Aorta (tissue), 5 donors: Measurements from ENCODE around the gene DLX6. TPM values are rescaled to one million over a fixed set of nuclear protein-coding genes. Genes with fewer than 3 reads are reported as not detected.
"Not testable (repeated sequence)": the region's sequence is repeated elsewhere in the genome, so short reads cannot be mapped to it uniquely, and the experiment has no call there.

Experiments used
- ATAC-seq: fragments of 200-7000 bp; cut with Tn5 transposase; one replicate; pipeline ENCODE4 v1.9.1; 2022; ENCODE audit warnings: moderate library complexity; ENCODE audit not compliant: low FRiP score
- DNase-seq, 2 donors: peaks; one replicate each; pipeline ENCODE4 v3.0.0-alpha.2; 2020
- H3K27ac ChIP-seq, 2 donors: one replicate each; pipeline ENCODE4 v1.5.1; 2013; ENCODE audit warnings: low read length in 2 of 2, mild to moderate bottlenecking in 2 of 2, moderate library complexity in 2 of 2, control low read depth in 1 of 2, inconsistent platforms in 1 of 2, low read depth in 1 of 2
- H3K27me3 ChIP-seq, 2 donors: one replicate each; pipeline ENCODE4 v1.6.1; 2013; ENCODE audit warnings: control low read depth in 1 of 2, low read length in 1 of 2, mild to moderate bottlenecking in 1 of 2, moderate library complexity in 1 of 2; ENCODE audit not compliant: insufficient read depth in 2 of 2, control insufficient read depth in 1 of 2
- H3K36me3 ChIP-seq, 2 donors: one replicate each; pipeline ENCODE4 v1.6.1; 2013; ENCODE audit warnings: control low read depth in 1 of 2, low read length in 1 of 2, mild to moderate bottlenecking in 1 of 2; ENCODE audit not compliant: insufficient read depth in 2 of 2, control insufficient read depth in 1 of 2
- H3K4me1 ChIP-seq, 2 donors: one replicate each; pipeline ENCODE4 v1.6.1; 2013; ENCODE audit warnings: low read length in 2 of 2, control low read depth in 1 of 2, mild to moderate bottlenecking in 1 of 2, moderate library complexity in 1 of 2; ENCODE audit not compliant: insufficient read depth in 2 of 2, control insufficient read depth in 1 of 2
- H3K4me3 ChIP-seq, 2 donors: one replicate each; pipeline ENCODE4 v1.5.1; 2013; ENCODE audit warnings: low read length in 2 of 2, control low read depth in 1 of 2, mild to moderate bottlenecking in 1 of 2
- H3K9me3 ChIP-seq: one replicate; pipeline ENCODE4 v1.6.1; 2013; ENCODE audit warnings: mild to moderate bottlenecking, low read length; ENCODE audit not compliant: control insufficient read depth
- whole genome bisulfite sequencing, 2 donors: extraction: QIAGEN DNeasy Blood & Tissue Kit; methylation state at CpG; one replicate each; pipeline ENCODE4 v1.1.7; 2013; 5-methylcytosine and 5-hydroxymethylcytosine counted together
- intact Hi-C, 2 donors: fragments of 100-400 bp; cut with DNase I; formaldehyde crosslinking; loops; one replicate each; pipeline versions ENCODE4 v1.14.2 to v1.15.0; 2022
- polyA plus RNA-seq, 2 donors: library from polyadenylated mRNA; stranded (reverse); fragments of 200-250 nt; gene quantifications; one replicate each; pipeline ENCODE4 v1.2.3, GENCODE V29; 2013
- total RNA-seq, 2 donors: library from RNA; stranded (reverse); fragmentation: NEBNext Ultra II Directional; extraction: Animal tissue kit (Norgen Biotek cat#: 25700); gene quantifications; one replicate each; pipeline ENCODE4 v1.2.1, GENCODE V29; 2021
- donor health status: healthy with polysubstance abuse.
- donor health status: Bipolar disorder and iron deficiency.
- donor health status: DM: no; HTN: no; CAD: no.
- donor health status: DM: no; HTN: no; CAD: no.
- donor health status: DM: yes; HTN: yes; CAD: no.

The DLX6 gene
- total and polyA plus RNA-seq, 4 donors = 0.13 to 0.27 (median 0.19) TPM; not detected in 1

- ATAC-seq (no peak), DNase-seq (no peak)
- H3K27ac ChIP-seq = no peak overlapping the region
- intact Hi-C loops = loop anchor here (5.0 to 10.0 kb wide), 4 partner anchors 310 to 1108 kb away; partner anchors contain the start of gene SEM1 (in 1 of the 2)
- peaks cover 0 to 2% of the 10 kb centered on the region in 2 donors for H3K27me3 ChIP-seq
- H3K4me1 ChIP-seq = no peaks in the 10 kb centered on the region
- H3K4me3 ChIP-seq = no peak overlapping the region
- H3K36me3 ChIP-seq = no peaks in the 10 kb centered on the region
- WGBS, 2 donors = 19 to 27% methylated on average over 8 of the region's 8 CpGs
- H3K9me3 ChIP-seq = no peaks in the 10 kb centered on the region
Measured at GRCh38 chr7:97025130-97025499, 19.8 kb downstream of the DLX6 start.

GRCh38 chr7:97025983-97026714 lies 20.8 kb downstream of the DLX6 start:
- Histone ChIP-seq H3K27ac (no peak overlapping the region), H3K36me3 (no peaks in the 10 kb centered on the region), H3K9me3 (no peaks in the 10 kb centered on the region), H3K4me1 (no peaks in the 10 kb centered on the region), H3K27me3 (peaks cover 0 to 2% of the 10 kb centered on the region in 2 donors), H3K4me3 (no peak overlapping the region)
- intact Hi-C loops = loop anchor here (2.0 to 10.0 kb wide), 5 partner anchors 311 to 1109 kb away; partner anchors contain the start of gene SEM1 (in 1 of the 2)
- ATAC-seq (no peak), DNase-seq (peak in 1 of 2 donors; percentile 52)
- WGBS, 2 donors = 10 to 30% methylated on average over 29 of the region's 29 CpGs

GRCh38 chr7:97026715-97027426 lies 21.5 kb downstream of the DLX6 start:
- Histone ChIP-seq H3K4me3 (peak overlapping the region in 1 of 2 donors; percentile 47), H3K4me1 (no peaks in the 10 kb centered on the region), H3K36me3 (no peaks in the 10 kb centered on the region), H3K27me3 (peaks cover 0 to 2% of the 10 kb centered on the region in 2 donors), H3K27ac (no peak overlapping the region), H3K9me3 (no peaks in the 10 kb centered on the region)
- intact Hi-C loops = loop anchor here (2.0 to 10.0 kb wide), 5 partner anchors 312 to 1110 kb away; partner anchors contain the start of gene SEM1 (in 1 of the 2)
- DNase-seq (no peak), ATAC-seq (no peak)
- 24 to 46% methylated on average over 17 of the region's 17 CpGs for WGBS, 2 donors

GRCh38 chr7:97027427-97028234 lies 22.3 kb downstream of the DLX6 start:
- H3K27ac ChIP-seq = no peak overlapping the region
- H3K4me3 ChIP-seq = peak overlapping the region in 1 of 2 donors; percentile 47
- peaks cover 0 to 2% of the 10 kb centered on the region in 2 donors for H3K27me3 ChIP-seq
- no peaks in the 10 kb centered on the region for H3K36me3 ChIP-seq
- no peaks in the 10 kb centered on the region for H3K9me3 ChIP-seq
- 5 to 6% methylated on average over 23 of the region's 23 CpGs for WGBS, 2 donors
- intact Hi-C loops = loop anchor here (2.0 to 10.0 kb wide), 5 partner anchors 313 to 1110 kb away; partner anchors contain the start of gene SEM1 (in 1 of the 2)
- peak; percentile 87 for ATAC-seq
- no peaks in the 10 kb centered on the region for H3K4me1 ChIP-seq
- DNase-seq = peak; percentile 82 to 92

GRCh38 chr7:97034213-97034852 lies 29.0 kb downstream of the DLX6 start:
- WGBS, 2 donors = 89 to 97% methylated on average over 28 to 30 of the region's 30 CpGs
- H3K27ac ChIP-seq, ATAC-seq, H3K9me3 ChIP-seq, H3K4me1 ChIP-seq, intact Hi-C loops, H3K36me3 ChIP-seq, H3K4me3 ChIP-seq, DNase-seq, H3K27me3 ChIP-seq: not testable (repeated sequence)

GRCh38 chr7:97039374-97040065 lies 34.2 kb downstream of the DLX6 start:
- Histone ChIP-seq H3K27ac (no peak overlapping the region), H3K9me3 (no peaks in the 10 kb centered on the region), H3K4me1 (no peaks in the 10 kb centered on the region), H3K27me3 (no peaks in the 10 kb centered on the region), H3K36me3 (no peaks in the 10 kb centered on the region), H3K4me3 (no peak overlapping the region)
- 72 to 74% methylated on average over 5 of the region's 5 CpGs for WGBS, 2 donors
- no peak for ATAC-seq
- DNase-seq = no peak
- intact Hi-C loops = no loop called here

GRCh38 chr7:97043281-97043680 lies 37.9 kb downstream of the DLX6 start:
- Histone ChIP-seq H3K27ac (no peak overlapping the region), H3K4me3 (no peak overlapping the region), H3K27me3 (no peaks in the 10 kb centered on the region), H3K36me3 (no peaks in the 10 kb centered on the region), H3K9me3 (no peaks in the 10 kb centered on the region), H3K4me1 (no peaks in the 10 kb centered on the region)
- ATAC-seq = no peak
- DNase-seq = no peak
- intact Hi-C loops = no loop called here
- 60 to 61% methylated on average over 2 of the region's 2 CpGs for WGBS, 2 donors
